H1 (cell line): ENCODE data around the gene SPTY2D1. TPM values are rescaled to one million over a fixed set of nuclear protein-coding genes. Genes with fewer than 3 reads are reported as not detected.

Source experiments
- ASH2L ChIP-seq: fragments of 200-600, 300-600 bp; sonication (generic); IDR thresholded peaks from one replicate; pipeline ENCODE4 v1.7.1; 2017; ENCODE audit warnings: low read length
- CBX5 ChIP-seq: fragments of 300-800, 300-1000 bp; sonication (generic); IDR thresholded peaks from 2 replicates; pipeline ENCODE4 v1.7.1; 2016; ENCODE audit warnings: antibody characterized with exemption, low read length, low read depth
- CHD7 ChIP-seq: fragments of 300-600 bp; sonication (generic); IDR thresholded peaks from 2 replicates; pipeline ENCODE4 v1.7.1; 2012; ENCODE audit warnings: low read length, moderate library complexity, mild to moderate bottlenecking, inconsistent platforms; ENCODE audit not compliant: insufficient replicate concordance
- CTBP2 ChIP-seq: IDR thresholded peaks from 2 replicates; pipeline ENCODE4 v1.7.0; 2011; ENCODE audit warnings: borderline replicate concordance, mild to moderate bottlenecking, moderate library complexity, mixed read lengths, low read length; ENCODE audit not compliant: insufficient read depth, insufficient read length
- EP300 ChIP-seq, 2 experiments: IDR thresholded peaks; 1 replicate in 1 of 2; 2 replicates in 1 of 2; pipeline ENCODE4 v1.6.1; 2011 to 2012; ENCODE audit warnings: low read depth in 2 of 2, low read length in 2 of 2, mild to moderate bottlenecking in 2 of 2, borderline replicate concordance in 1 of 2, inconsistent platforms in 1 of 2, moderate library complexity in 1 of 2
- KDM1A ChIP-seq: fragments of 200-600, 300-600 bp; sonication (generic); IDR thresholded peaks from 2 replicates; pipeline ENCODE4 v1.7.1; 2016; ENCODE audit warnings: mild to moderate bottlenecking, low read length, borderline replicate concordance
- NANOG ChIP-seq: IDR thresholded peaks from 2 replicates; pipeline ENCODE4 v1.6.1; 2011; ENCODE audit warnings: low read length, low read depth, mild to moderate bottlenecking, inconsistent platforms; ENCODE audit not compliant: insufficient read depth, poor library complexity, severe bottlenecking
- PHF8 ChIP-seq: fragments of 200-600 bp; sonication (generic); conservative IDR thresholded peaks from 2 replicates; pipeline ENCODE4 v1.7.1; 2012; ENCODE audit warnings: low read depth, mild to moderate bottlenecking, inconsistent platforms, low read length, moderate library complexity
- POLR2A ChIP-seq, 2 experiments: IDR thresholded peaks; 1 replicate in 1 of 2; 2 replicates in 1 of 2; pipeline ENCODE4 v1.6.1; 2011; ENCODE audit warnings: low read depth in 2 of 2, low read length in 2 of 2, mild to moderate bottlenecking in 2 of 2; ENCODE audit errors: control extremely low read depth in 1 of 2
- RNF2 ChIP-seq: fragments of 200-900, 300-1000 bp; sonication (generic); IDR thresholded peaks from 2 replicates; pipeline ENCODE4 v1.7.1; 2016; ENCODE audit warnings: borderline replicate concordance, low read depth, mild to moderate bottlenecking, antibody characterized with exemption, low read length; ENCODE audit not compliant: poor library complexity, severe bottlenecking; ENCODE audit errors: missing control alignments
- SIRT6 ChIP-seq: IDR thresholded peaks from one replicate; pipeline ENCODE4 v1.7.1; 2012; ENCODE audit warnings: low read length, inconsistent platforms
- TEAD4 ChIP-seq: IDR thresholded peaks from 2 replicates; pipeline ENCODE4 v1.6.1; 2012; ENCODE audit warnings: low read depth, low read length, inconsistent platforms, mixed read lengths
- polyA plus RNA-seq, 7 experiments: library from polyadenylated mRNA; depleted of rRNA in 3 of 7; stranded (reverse) in 5 of 7; unstranded in 2 of 7; fragments of >200 nt in 5 of 7; fragments of 200-250 nt in 2 of 7; gene quantifications; 1 replicate in 5 of 7; 2 replicates in 1 of 7; 4 replicates in 1 of 7; pipeline versions ENCODE4 v1.2.1 to v1.2.3, GENCODE V29; 2011 to 2013; ENCODE audit warnings: missing spikeins in 2 of 7, mixed read lengths in 2 of 7
- total RNA-seq: library from RNA; stranded (reverse); fragmentation: NEBNext Ultra II Directional; extraction: Animal tissue kit (Norgen Biotek cat#: 25700); gene quantifications from 2 replicates; pipeline ENCODE4 v1.2.1, GENCODE V29; 2021

SPTY2D1 gene
- total and polyA plus RNA-seq, 2 of the 8 experiments (the other 6 are each of a cell fraction or from before 2014, with no cell fraction given): 4.9 to 17.6 TPM

GRCh38 chr11:18567081-18567480, 67.1 kb downstream of the SPTY2D1 start (continued):
- TF ChIP-seq CHD7 (no peak), KDM1A (no peak), EP300 (IDR thresholded peaks at IDR 0.05; ENCODE audit: borderline replicate concordance in 1 of 2, low read depth in 2 of 2, low read length in 2 of 2) (no peak), ASH2L (no peak), TEAD4 (no peak), CTBP2 (no peak), PHF8 (no peak), SIRT6 (no peak), RNF2 (no peak), POLR2A (IDR thresholded peaks at IDR 0.05; ENCODE audit: control extremely low read depth in 1 of 2, low read depth in 2 of 2, low read length in 2 of 2) (no peak), CBX5 (no peak), NANOG (no peak)
